SK-N-SH (cell line): ENCODE measurements around the gene SLC35B3. TPM values are rescaled to one million over a fixed set of nuclear protein-coding genes. Genes with fewer than 3 reads are reported as not detected.

ENCODE experiments used
- CTCF ChIA-PET: fragments of 300-600, 350-600 bp; formaldehyde crosslinking; extraction: SDS; loops from one replicate; lab custom pipeline; 2021; lab: Yijun Ruan, JAX
- POLR2A ChIA-PET: fragments of 350-600 bp; sonication (Branson Sonifier 250); formaldehyde crosslinking; extraction: SDS; loops from one replicate; lab custom pipeline; 2020; ENCODE audit warnings: antibody characterized with exemption, inconsistent platforms; lab: Yijun Ruan, JAX
- DNase-seq: peaks from one replicate; pipeline ENCODE4 v3.0.0; 2012
- H2AFZ ChIP-seq: fragments of 200-600 bp; sonication (generic); 2 replicates; pipeline ENCODE4 v1.8.1; 2016; ENCODE audit warnings: antibody characterized with exemption, mild to moderate bottlenecking, low read depth
- H3F3A ChIP-seq: fragments of 200-600 bp; sonication (generic); replicated peaks from 2 replicates; pipeline ENCODE3; 2016; ENCODE audit warnings: antibody characterized with exemption, mild to moderate bottlenecking; ENCODE audit not compliant: insufficient read depth
- H3K27ac ChIP-seq, 2 experiments: fragments of 200-500 bp in 1 of 2; fragments of 200-600 bp in 1 of 2; sonication (Bioruptor generic) in 1 of 2; sonication (generic), shearing (Covaris generic) in 1 of 2; 2 replicates each; pipeline versions ENCODE4 v1.5.1 to v1.6.1; 2014 to 2016; ENCODE audit warnings: low read depth in 2 of 2, inconsistent platforms in 1 of 2, low read length in 1 of 2, mild to moderate bottlenecking in 1 of 2, mixed read lengths in 1 of 2
- H3K27me3 ChIP-seq: fragments of 200-600 bp; sonication (generic), shearing (Covaris generic); 2 replicates; pipeline ENCODE4 v1.6.1; 2016; ENCODE audit warnings: mixed run types; ENCODE audit not compliant: insufficient read depth
- H3K36me3 ChIP-seq, 2 experiments: fragments of 200-500 bp in 1 of 2; fragments of 200-600 bp in 1 of 2; sonication (Bioruptor generic) in 1 of 2; sonication (generic) in 1 of 2; replicated peaks in 1 of 2; 2 replicates each; pipeline versions ENCODE3 to v1.5.1; 2014 to 2016; ENCODE audit warnings: low read length in 1 of 2, mild to moderate bottlenecking in 1 of 2; ENCODE audit not compliant: insufficient read depth in 2 of 2, control insufficient read depth in 1 of 2
- H3K4me1 ChIP-seq, 2 experiments: fragments of 200-500 bp in 1 of 2; fragments of 200-600 bp in 1 of 2; sonication (Bioruptor generic) in 1 of 2; sonication (generic), shearing (Covaris generic) in 1 of 2; 2 replicates each; pipeline versions ENCODE4 v1.5.1 to v1.6.1; 2014 to 2016; ENCODE audit warnings: low read depth in 1 of 2, low read length in 1 of 2, mixed run types in 1 of 2; ENCODE audit not compliant: insufficient read depth in 2 of 2, control insufficient read depth in 1 of 2
- H3K4me2 ChIP-seq: fragments of 200-600 bp; sonication (generic), shearing (Covaris generic); 2 replicates; pipeline ENCODE4 v1.6.1; 2017; ENCODE audit warnings: mixed run types
- H3K4me3 ChIP-seq, 2 experiments: fragments of 200-500 bp in 1 of 2; fragments of 200-600 bp in 1 of 2; sonication (Bioruptor generic) in 1 of 2; sonication (generic), shearing (Covaris generic) in 1 of 2; 2 replicates each; pipeline versions ENCODE4 v1.5.1 to v1.8.1; 2014 to 2016; ENCODE audit warnings: low read depth in 2 of 2, inconsistent platforms in 1 of 2, low read length in 1 of 2, mild to moderate bottlenecking in 1 of 2, mixed read lengths in 1 of 2, moderate library complexity in 1 of 2
- H3K79me2 ChIP-seq: fragments of 200-600 bp; sonication (generic); 2 replicates; pipeline ENCODE4 v1.8.1; 2017; ENCODE audit warnings: mild to moderate bottlenecking; ENCODE audit not compliant: insufficient read depth
- H3K9ac ChIP-seq: fragments of 200-600 bp; sonication (generic); 2 replicates; pipeline ENCODE4 v1.6.1; 2017; ENCODE audit warnings: mixed run types
- H3K9me2 ChIP-seq: fragments of 200-600 bp; sonication (generic); 2 replicates; pipeline ENCODE4 v1.6.1; 2017; ENCODE audit warnings: mixed run types
- H3K9me3 ChIP-seq: fragments of 200-600 bp; sonication (generic); 2 replicates; pipeline ENCODE4 v1.6.1; 2017; ENCODE audit warnings: mixed run types, mild to moderate bottlenecking, moderate library complexity
- H4K20me1 ChIP-seq: fragments of 200-600 bp; sonication (generic); 2 replicates; pipeline ENCODE4 v1.6.1; 2017; ENCODE audit warnings: mild to moderate bottlenecking, mixed run types; ENCODE audit not compliant: insufficient read depth
- ELF1 ChIP-seq: IDR thresholded peaks from 2 replicates; pipeline ENCODE4 v1.4.0; 2012
- EP300 ChIP-seq, 2 experiments: IDR thresholded peaks; 2 replicates each; pipeline versions ENCODE4 v1.4.0 to v1.6.1; 2012; ENCODE audit warnings: borderline replicate concordance in 1 of 2, low read depth in 1 of 2, low read length in 1 of 2
- FOXJ3 ChIP-seq: sonication (generic); formaldehyde crosslinking; IDR thresholded peaks from 2 replicates; pipeline ENCODE4 v1.5.1; 2020; ENCODE audit warnings: mild to moderate bottlenecking, missing genetic modification reagents
- GABPA ChIP-seq: IDR thresholded peaks from 2 replicates; pipeline ENCODE4 v1.4.0; 2012; ENCODE audit warnings: low read depth, mild to moderate bottlenecking
- GATA2 ChIP-seq: sonication (generic); formaldehyde crosslinking; IDR thresholded peaks from 2 replicates; pipeline ENCODE4 v1.5.0; 2020; ENCODE audit warnings: mild to moderate bottlenecking, missing genetic modification reagents
- NRF1 ChIP-seq: IDR thresholded peaks from 2 replicates; pipeline ENCODE4 v1.6.1; 2012; ENCODE audit warnings: low read depth, mild to moderate bottlenecking, low read length
- RCOR1 ChIP-seq: fragments of 150-350 bp; IDR thresholded peaks from 2 replicates; pipeline ENCODE4 v1.6.1; 2017; ENCODE audit warnings: antibody characterized with exemption, low read length
- RXRA ChIP-seq: IDR thresholded peaks from 2 replicates; pipeline ENCODE4 v1.4.0; 2012; ENCODE audit warnings: low read depth, mild to moderate bottlenecking, borderline replicate concordance
- SMC3 ChIP-seq: IDR thresholded peaks from 2 replicates; pipeline ENCODE4 v1.6.1; 2012; ENCODE audit warnings: low read depth, low read length, improper control_type of control experiment
- TAF1 ChIP-seq: IDR thresholded peaks from 2 replicates; pipeline ENCODE4 v1.6.1; 2012; ENCODE audit warnings: low read depth, mild to moderate bottlenecking, low read length, moderate library complexity, borderline replicate concordance
- TEAD4 ChIP-seq: IDR thresholded peaks from 2 replicates; pipeline ENCODE4 v1.4.0; 2012; ENCODE audit warnings: mild to moderate bottlenecking, borderline replicate concordance; ENCODE audit not compliant: insufficient read depth
- USF1 ChIP-seq: IDR thresholded peaks from 2 replicates; pipeline ENCODE4 v1.4.0; 2012; ENCODE audit warnings: low read depth, borderline replicate concordance
- USF2 ChIP-seq: fragments of 150-350 bp; IDR thresholded peaks from 2 replicates; pipeline ENCODE4 v1.6.1; 2017; ENCODE audit warnings: antibody characterized with exemption, low read length, low read depth, borderline replicate concordance
- WGBS: methylation state at CpG from one replicate; pipeline ENCODE4 v1.1.6; 2017; ENCODE audit warnings: low lambda C conversion rate; 5-methylcytosine and 5-hydroxymethylcytosine counted together
- polyA plus RNA-seq, 3 experiments: library from polyadenylated mRNA; depleted of rRNA; stranded (reverse); fragments of >200 nt; gene quantifications; 2 replicates each; pipeline ENCODE4 v1.2.3, GENCODE V29; 2012
- TF ChIP-seq, protein P1 (sequence below): IDR thresholded peaks from 2 replicates; pipeline ENCODE4 v1.4.0; 2012; ENCODE audit warnings: low read depth
- TF ChIP-seq, protein P2 (sequence below): IDR thresholded peaks from 2 replicates; pipeline ENCODE4 v1.6.1; 2012; ENCODE audit warnings: mild to moderate bottlenecking, low read depth, low read length, moderate library complexity

The SLC35B3 gene
- polyA plus RNA-seq, 1 of the 3 experiments (the other 2 are of a cell fraction) = 11.0 TPM

GRCh38 chr6:8415280-8415679 lies 20.1 kb downstream of the SLC35B3 start:
- Histone ChIP-seq H3K36me3 (peaks cover 81 to 94% of the 10 kb centered on the region in 2 experiments), H3K9me2 (no peaks in the 10 kb centered on the region), H3K79me2 (no peaks in the 10 kb centered on the region), H3K4me3 (no peak overlapping the region), H4K20me1 (no peaks in the 10 kb centered on the region), H3K4me2 (no peak overlapping the region), H2AFZ (no peak overlapping the region), H3K27me3 (no peaks in the 10 kb centered on the region), H3F3A (no peaks in the 10 kb centered on the region), H3K9ac (no peak overlapping the region), H3K9me3 (no peaks in the 10 kb centered on the region), H3K4me1 (no peaks in the 10 kb centered on the region), H3K27ac (no peak overlapping the region)
- POLR2A ChIA-PET = no interaction called here
- 100% methylated on average over 3 of the region's 3 CpGs for WGBS
- CTCF ChIA-PET = no interaction called here
- TF ChIP-seq ELF1 (no peak), USF1 (no peak), USF2 (no peak), TAF1 (no peak), RXRA (no peak), TEAD4 (no peak), SMC3 (no peak), EP300 (IDR thresholded peaks at IDR 0.05; ENCODE audit: borderline replicate concordance in 1 of 2, low read depth in 1 of 2, low read length in 1 of 2) (no peak), GATA2 (CRISPR knock-in tag) (no peak), GABPA (no peak), RCOR1 (no peak), NRF1 (no peak), FOXJ3 (CRISPR knock-in tag) (no peak)
- TF ChIP-seq, protein P1, sequence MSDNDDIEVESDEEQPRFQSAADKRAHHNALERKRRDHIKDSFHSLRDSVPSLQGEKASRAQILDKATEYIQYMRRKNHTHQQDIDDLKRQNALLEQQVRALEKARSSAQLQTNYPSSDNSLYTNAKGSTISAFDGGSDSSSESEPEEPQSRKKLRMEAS = no peak
- TF ChIP-seq, protein P2, sequence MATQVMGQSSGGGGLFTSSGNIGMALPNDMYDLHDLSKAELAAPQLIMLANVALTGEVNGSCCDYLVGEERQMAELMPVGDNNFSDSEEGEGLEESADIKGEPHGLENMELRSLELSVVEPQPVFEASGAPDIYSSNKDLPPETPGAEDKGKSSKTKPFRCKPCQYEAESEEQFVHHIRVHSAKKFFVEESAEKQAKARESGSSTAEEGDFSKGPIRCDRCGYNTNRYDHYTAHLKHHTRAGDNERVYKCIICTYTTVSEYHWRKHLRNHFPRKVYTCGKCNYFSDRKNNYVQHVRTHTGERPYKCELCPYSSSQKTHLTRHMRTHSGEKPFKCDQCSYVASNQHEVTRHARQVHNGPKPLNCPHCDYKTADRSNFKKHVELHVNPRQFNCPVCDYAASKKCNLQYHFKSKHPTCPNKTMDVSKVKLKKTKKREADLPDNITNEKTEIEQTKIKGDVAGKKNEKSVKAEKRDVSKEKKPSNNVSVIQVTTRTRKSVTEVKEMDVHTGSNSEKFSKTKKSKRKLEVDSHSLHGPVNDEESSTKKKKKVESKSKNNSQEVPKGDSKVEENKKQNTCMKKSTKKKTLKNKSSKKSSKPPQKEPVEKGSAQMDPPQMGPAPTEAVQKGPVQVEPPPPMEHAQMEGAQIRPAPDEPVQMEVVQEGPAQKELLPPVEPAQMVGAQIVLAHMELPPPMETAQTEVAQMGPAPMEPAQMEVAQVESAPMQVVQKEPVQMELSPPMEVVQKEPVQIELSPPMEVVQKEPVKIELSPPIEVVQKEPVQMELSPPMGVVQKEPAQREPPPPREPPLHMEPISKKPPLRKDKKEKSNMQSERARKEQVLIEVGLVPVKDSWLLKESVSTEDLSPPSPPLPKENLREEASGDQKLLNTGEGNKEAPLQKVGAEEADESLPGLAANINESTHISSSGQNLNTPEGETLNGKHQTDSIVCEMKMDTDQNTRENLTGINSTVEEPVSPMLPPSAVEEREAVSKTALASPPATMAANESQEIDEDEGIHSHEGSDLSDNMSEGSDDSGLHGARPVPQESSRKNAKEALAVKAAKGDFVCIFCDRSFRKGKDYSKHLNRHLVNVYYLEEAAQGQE = no peak
- DNase-seq = no peak
